ENCODE data around the gene SKIL.
"Not testable (repeated sequence)": the region's sequence is repeated elsewhere in the genome, so short reads cannot be mapped to it uniquely, and the experiment has no call there.

The SKIL gene

GRCh38 chr3:170323331-170323730 lies 34.2 kb upstream of the SKIL start:
- no peak overlapping the region for H3K27ac ChIP-seq
- no peak for TF ChIP-seq ZFX (IDR thresholded peaks at IDR 0.05; ENCODE audit: borderline replicate concordance)
- no peak for TF ChIP-seq CTCF (IDR thresholded peaks at IDR 0.05)

DNA sequence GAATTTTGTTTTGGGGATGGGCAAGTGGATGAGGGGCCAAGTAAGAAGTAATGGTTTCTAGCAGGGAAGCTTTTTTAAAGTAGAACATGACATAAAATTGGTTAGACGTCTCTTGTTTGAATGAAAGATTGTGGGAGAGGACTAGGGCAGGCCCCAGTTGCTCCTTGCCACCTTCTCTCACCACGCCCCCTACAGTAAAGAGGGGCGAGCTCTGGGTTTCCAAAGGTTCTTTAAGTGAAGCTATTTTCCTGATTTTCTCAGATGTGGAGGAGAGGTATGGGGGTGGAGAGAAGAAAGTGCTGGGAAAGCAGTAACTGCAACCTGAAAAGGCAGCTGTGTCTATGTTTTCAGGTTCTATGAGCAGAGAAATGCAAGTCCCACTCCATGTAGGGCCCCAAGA lies 32.6 kb upstream of the SKIL start:
- TF ChIP-seq ZFX (IDR thresholded peaks at IDR 0.05; ENCODE audit: borderline replicate concordance) (no peak), CTCF (IDR thresholded peaks at IDR 0.05) (no peak)
- H3K27ac ChIP-seq = no peak overlapping the region

- no peak overlapping the region for H3K27ac ChIP-seq
- TF ChIP-seq CTCF (IDR thresholded peaks at IDR 0.05) = no peak
- no peak for TF ChIP-seq ZFX (IDR thresholded peaks at IDR 0.05; ENCODE audit: borderline replicate concordance)
Observed at GRCh38 chr3:170327040-170327808, 30.3 kb upstream of the SKIL start.

- not testable (repeated sequence) for H3K27ac ChIP-seq
Observed at GRCh38 chr3:170327868-170328548, 29.5 kb upstream of the SKIL start.

DNA sequence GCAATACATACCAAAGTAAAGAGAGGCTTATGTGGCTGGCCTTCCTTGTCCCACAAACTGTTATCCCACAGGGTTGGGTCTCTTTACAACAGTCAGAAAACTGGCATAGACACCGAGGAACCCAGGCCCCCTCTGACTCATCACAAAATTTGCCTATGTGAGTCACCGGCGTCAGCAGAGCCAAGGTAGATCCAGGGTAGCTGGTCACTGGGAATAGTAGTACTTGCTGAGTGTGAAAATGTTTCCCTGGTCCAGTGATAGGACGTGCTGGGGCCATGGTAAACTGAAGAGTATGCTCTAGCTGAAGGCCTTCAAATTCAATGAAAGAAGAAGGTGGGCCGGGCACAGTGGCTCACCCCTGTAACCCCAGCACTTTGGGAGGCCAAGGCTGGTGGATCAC lies 27.1 kb upstream of the SKIL start:
- no peak overlapping the region for H3K27ac ChIP-seq
- TF ChIP-seq CTCF (IDR thresholded peaks at IDR 0.05) (no peak), ZFX (IDR thresholded peaks at IDR 0.05; ENCODE audit: borderline replicate concordance) (no peak)

DNA sequence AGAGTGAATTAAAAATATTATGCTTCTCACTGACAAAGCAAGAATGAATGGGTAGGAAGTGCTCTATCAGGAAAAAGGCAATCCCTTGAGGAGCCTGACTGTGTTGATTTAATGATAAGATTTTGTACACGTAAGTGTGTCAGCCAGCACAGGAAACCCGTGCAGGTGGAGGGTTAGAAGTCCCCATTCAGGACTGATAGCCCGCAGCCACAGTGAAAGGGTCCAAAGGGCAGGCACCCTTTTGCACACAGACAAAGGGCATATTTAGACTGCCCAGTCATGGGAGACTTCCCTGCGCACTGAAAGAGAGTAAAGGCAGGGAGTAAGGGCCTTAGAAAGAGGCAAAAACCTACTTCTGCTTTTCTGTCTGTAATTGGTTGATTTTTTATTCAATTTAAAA lies 26.4 kb upstream of the SKIL start:
- TF ChIP-seq CTCF (IDR thresholded peaks at IDR 0.05) (no peak), ZFX (IDR thresholded peaks at IDR 0.05; ENCODE audit: borderline replicate concordance) (no peak)
- no peak overlapping the region for H3K27ac ChIP-seq

GRCh38 chr3:170337420-170337819 lies 20.1 kb upstream of the SKIL start:
- H3K27ac ChIP-seq = no peak overlapping the region
- no peak for TF ChIP-seq CTCF (IDR thresholded peaks at IDR 0.05)
- TF ChIP-seq ZFX (IDR thresholded peaks at IDR 0.05; ENCODE audit: borderline replicate concordance) = no peak
